Ectodermal cell (in vitro differentiated cells): ENCODE measurements around the gene RNF208.

Experiments
- H3K27ac ChIP-seq: 2 replicates; pipeline ENCODE4 v1.7.0; 2013; ENCODE audit warnings: mild to moderate bottlenecking, low read depth, low read length; ENCODE audit not compliant: insufficient read depth, poor library complexity, severe bottlenecking
- H3K27me3 ChIP-seq: 2 replicates; pipeline ENCODE4 v1.7.0; 2013; ENCODE audit warnings: mild to moderate bottlenecking, low read length; ENCODE audit not compliant: insufficient read depth, control insufficient read depth, poor library complexity, severe bottlenecking
- H3K36me3 ChIP-seq: one replicate; pipeline ENCODE4 v1.7.0; 2013; ENCODE audit warnings: low read length; ENCODE audit not compliant: control insufficient read depth, insufficient read depth
- H3K4me1 ChIP-seq: one replicate; pipeline ENCODE4 v1.7.0; 2013; ENCODE audit warnings: low read length; ENCODE audit not compliant: control insufficient read depth, insufficient read depth
- H3K4me3 ChIP-seq: 2 replicates; pipeline ENCODE4 v1.7.0; 2013; ENCODE audit warnings: low read depth, low read length, control low read depth; ENCODE audit not compliant: insufficient read depth
- H3K9me3 ChIP-seq: 2 replicates; pipeline ENCODE4 v1.7.0; 2013; ENCODE audit warnings: mild to moderate bottlenecking, low read length, moderate library complexity; ENCODE audit not compliant: control insufficient read depth
- WGBS, 2 experiments: methylation state at CpG; one replicate each; pipeline ENCODE4 v1.1.7; 2013; ENCODE audit warnings: missing lambda C conversion rate in 2 of 2; 5-methylcytosine and 5-hydroxymethylcytosine counted together

Gene RNF208

GRCh38 chr9:137181680-137182079, 40.4 kb downstream of the RNF208 start:
- no peak overlapping the region for H3K27ac ChIP-seq
- no peaks in the 10 kb centered on the region for H3K27me3 ChIP-seq
- H3K36me3 ChIP-seq: peaks cover 8% of the 10 kb centered on the region
- no peaks in the 10 kb centered on the region for H3K4me1 ChIP-seq
- no peaks in the 10 kb centered on the region for H3K9me3 ChIP-seq
- WGBS, 2 experiments: 94 to 96% methylated on average over 22 of the region's 22 CpGs
- H3K4me3 ChIP-seq: no peak overlapping the region

- peaks cover 8% of the 10 kb centered on the region for H3K36me3 ChIP-seq
- H3K27me3 ChIP-seq: peaks cover 11% of the 10 kb centered on the region
- no peak overlapping the region for H3K4me3 ChIP-seq
- 96% methylated on average over 20 of the region's 20 CpGs for WGBS, 2 experiments
- H3K4me1 ChIP-seq: no peaks in the 10 kb centered on the region
- H3K27ac ChIP-seq: no peak overlapping the region
- no peaks in the 10 kb centered on the region for H3K9me3 ChIP-seq
Observed at GRCh38 chr9:137180491-137180890, 41.5 kb downstream of the RNF208 start.

GRCh38 chr9:137179761-137180160, 42.3 kb downstream of the RNF208 start:
- H3K27me3 ChIP-seq: peaks cover 18% of the 10 kb centered on the region
- WGBS, 2 experiments: 96% methylated on average over 17 of the region's 17 CpGs
- peaks cover 8% of the 10 kb centered on the region for H3K36me3 ChIP-seq

GRCh38 chr9:137178939-137179630, 43.0 kb downstream of the RNF208 start:
- 93 to 94% methylated on average over 19 of the region's 19 CpGs for WGBS, 2 experiments
- H3K4me3 ChIP-seq: no peak overlapping the region
- H3K27ac ChIP-seq: no peak overlapping the region
- H3K36me3 ChIP-seq: peaks cover 8% of the 10 kb centered on the region
- no peaks in the 10 kb centered on the region for H3K4me1 ChIP-seq
- peaks cover 25% of the 10 kb centered on the region for H3K27me3 ChIP-seq
- no peaks in the 10 kb centered on the region for H3K9me3 ChIP-seq

More at GRCh38 chr9:137179761-137180160, 42.3 kb downstream of the RNF208 start:
- Histone ChIP-seq H3K9me3 (no peaks in the 10 kb centered on the region), H3K4me3 (no peak overlapping the region), H3K27ac (no peak overlapping the region), H3K4me1 (no peaks in the 10 kb centered on the region)

- Histone ChIP-seq H3K27me3 (peaks cover 32% of the 10 kb centered on the region), H3K36me3 (peaks cover 8% of the 10 kb centered on the region), H3K9me3 (no peaks in the 10 kb centered on the region), H3K4me1 (no peaks in the 10 kb centered on the region), H3K27ac (no peak overlapping the region), H3K4me3 (no peak overlapping the region)
- 93 to 94% methylated on average over 23 of the region's 23 CpGs for WGBS, 2 experiments
Observed at GRCh38 chr9:137178201-137178938, 43.7 kb downstream of the RNF208 start.

- H3K4me3 ChIP-seq: no peak overlapping the region
- no peaks in the 10 kb centered on the region for H3K9me3 ChIP-seq
- no peaks in the 10 kb centered on the region for H3K4me1 ChIP-seq
- peaks cover 8% of the 10 kb centered on the region for H3K36me3 ChIP-seq
- H3K27ac ChIP-seq: no peak overlapping the region
- peaks cover 50% of the 10 kb centered on the region for H3K27me3 ChIP-seq
- WGBS, 2 experiments: 65 to 67% methylated on average over 17 of the region's 17 CpGs
Observed at GRCh38 chr9:137176302-137177182, 45.5 kb downstream of the RNF208 start.

GRCh38 chr9:137175345-137175961, 46.6 kb downstream of the RNF208 start:
- WGBS, 2 experiments: 50 to 52% methylated on average over 33 of the region's 33 CpGs
- Histone ChIP-seq H3K4me3 (no peak overlapping the region), H3K36me3 (peaks cover 2% of the 10 kb centered on the region), H3K9me3 (no peaks in the 10 kb centered on the region), H3K4me1 (no peaks in the 10 kb centered on the region), H3K27ac (no peak overlapping the region), H3K27me3 (peaks cover 61% of the 10 kb centered on the region)

- Histone ChIP-seq H3K27me3 (peaks cover 67% of the 10 kb centered on the region), H3K4me1 (peaks cover 3% of the 10 kb centered on the region), H3K36me3 (no peaks in the 10 kb centered on the region), H3K4me3 (no peak overlapping the region), H3K9me3 (no peaks in the 10 kb centered on the region), H3K27ac (no peak overlapping the region)
- WGBS, 2 experiments: 30 to 38% methylated on average over 34 of the region's 34 CpGs
Observed at GRCh38 chr9:137174722-137175293, 47.2 kb downstream of the RNF208 start.

GRCh38 chr9:137173796-137174664, 48.0 kb downstream of the RNF208 start:
- peaks cover 9% of the 10 kb centered on the region for H3K4me1 ChIP-seq
- H3K36me3 ChIP-seq: no peaks in the 10 kb centered on the region
- 89 to 90% methylated on average over 45 of the region's 45 CpGs for WGBS, 2 experiments
- H3K27ac ChIP-seq: no peak overlapping the region
- H3K27me3 ChIP-seq: peaks cover 75% of the 10 kb centered on the region
- no peak overlapping the region for H3K4me3 ChIP-seq
- no peaks in the 10 kb centered on the region for H3K9me3 ChIP-seq
